Femur (tissue), 1 donor: Measurements from ENCODE around the gene KLHL29.

Source experiments
- DNase-seq: peaks from one replicate; pipeline ENCODE4 v3.0.0-alpha.2; 2017

Gene KLHL29

GRCh38 chr2:23557455-23557854 lies 172.5 kb downstream of the KLHL29 start:
- DNase-seq, result no peak

GRCh38 chr2:23559561-23560239 lies 174.7 kb downstream of the KLHL29 start:
- no peak for DNase-seq

- DNase-seq, result no peak
These were observed 176.1 kb downstream of the KLHL29 start for GRCh38 chr2:23561088-23561487.

GRCh38 chr2:23561544-23561943 lies 176.6 kb downstream of the KLHL29 start:
- no peak for DNase-seq

GRCh38 chr2:23562143-23562542 lies 177.2 kb downstream of the KLHL29 start:
- DNase-seq, result no peak

DNA sequence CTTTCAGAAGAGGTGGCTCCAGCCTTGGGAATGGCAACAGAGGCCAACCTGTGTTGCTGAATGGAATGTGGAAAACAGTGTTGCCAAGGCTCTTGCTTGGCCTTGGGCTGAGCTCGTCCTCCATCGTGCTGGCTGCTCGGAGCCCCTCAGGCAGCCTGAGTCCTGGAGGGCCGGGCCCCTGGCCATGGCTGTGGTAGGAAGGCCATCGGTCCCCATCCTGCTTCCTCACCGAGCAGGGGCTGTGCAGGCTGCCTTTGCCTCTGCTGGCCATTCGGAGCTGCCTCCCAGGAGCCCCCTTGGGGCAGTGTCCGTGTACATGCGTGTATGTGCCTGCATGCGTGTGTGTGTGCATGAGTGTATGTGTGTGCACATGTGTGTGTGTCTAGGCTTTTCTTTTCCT lies 178.2 kb downstream of the KLHL29 start:
- DNase-seq, result no peak

DNA sequence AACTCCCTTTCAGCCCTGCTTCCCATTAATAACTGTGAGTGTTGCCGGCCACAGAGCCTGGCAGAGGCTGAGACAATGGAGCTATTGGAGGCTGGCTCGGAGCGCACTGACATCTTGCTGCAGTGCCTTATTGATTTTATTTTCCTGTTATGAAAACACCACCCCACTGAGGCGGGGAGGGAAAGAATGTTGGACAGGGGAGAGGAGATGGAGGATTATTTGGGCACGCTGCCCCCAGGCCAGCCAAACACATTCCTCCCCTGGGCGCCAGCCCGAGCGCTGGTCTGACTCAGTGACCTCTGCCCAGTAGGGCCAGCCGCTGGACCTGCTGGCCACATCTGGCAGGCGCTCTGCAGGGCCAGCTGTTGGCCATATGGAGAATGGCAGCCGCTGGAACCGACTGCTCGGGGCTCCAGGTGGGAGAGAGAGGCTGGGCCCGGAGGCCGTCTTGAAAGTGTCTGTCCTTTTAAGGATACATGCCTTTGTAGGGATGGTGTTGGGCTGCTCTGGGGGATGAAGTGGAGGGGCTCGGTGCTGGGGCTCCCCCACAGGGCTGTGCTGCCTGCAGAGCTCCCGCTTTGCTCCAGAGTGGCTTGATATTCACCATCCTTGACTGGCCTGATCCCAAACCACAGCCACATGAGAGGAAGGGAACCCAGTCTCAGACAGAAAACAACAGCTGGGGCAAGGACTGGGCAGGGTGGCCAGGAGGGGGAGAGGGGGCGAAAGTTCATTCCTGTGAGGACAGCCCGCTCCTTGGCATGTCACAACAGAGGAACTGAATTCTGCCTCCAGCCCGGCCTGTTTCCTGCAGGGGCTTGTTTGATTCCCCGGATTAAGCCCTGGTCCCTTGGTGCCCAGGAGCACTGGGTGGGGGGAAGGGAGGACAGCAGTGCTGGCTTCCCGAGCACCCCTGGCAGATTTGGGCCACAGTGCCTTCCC lies 179.0 kb downstream of the KLHL29 start:
- peak; percentile 75 for DNase-seq

GRCh38 chr2:23564615-23564960 lies 179.6 kb downstream of the KLHL29 start:
- peak; percentile 59 for DNase-seq

DNA sequence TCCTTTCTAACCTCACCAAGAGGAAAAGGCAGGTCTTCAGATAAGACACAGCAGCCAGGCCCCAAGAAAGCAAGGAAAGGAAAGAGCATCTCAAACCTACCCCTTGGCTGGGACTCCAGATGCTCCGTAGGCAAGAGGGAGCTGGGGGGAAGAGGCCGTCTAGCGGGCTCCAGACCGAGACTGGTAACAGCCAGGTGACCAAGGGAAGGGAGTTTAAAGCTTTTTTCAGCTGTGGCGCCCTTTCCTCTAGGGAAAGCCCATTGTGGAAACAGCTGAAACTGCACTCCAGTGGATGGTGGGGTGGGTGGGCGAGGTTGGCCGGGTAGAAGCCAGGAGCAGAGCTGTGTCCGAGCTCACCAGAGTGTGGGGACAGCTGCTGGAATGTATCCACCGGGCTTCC lies 180.4 kb downstream of the KLHL29 start:
- no peak for DNase-seq

DNA sequence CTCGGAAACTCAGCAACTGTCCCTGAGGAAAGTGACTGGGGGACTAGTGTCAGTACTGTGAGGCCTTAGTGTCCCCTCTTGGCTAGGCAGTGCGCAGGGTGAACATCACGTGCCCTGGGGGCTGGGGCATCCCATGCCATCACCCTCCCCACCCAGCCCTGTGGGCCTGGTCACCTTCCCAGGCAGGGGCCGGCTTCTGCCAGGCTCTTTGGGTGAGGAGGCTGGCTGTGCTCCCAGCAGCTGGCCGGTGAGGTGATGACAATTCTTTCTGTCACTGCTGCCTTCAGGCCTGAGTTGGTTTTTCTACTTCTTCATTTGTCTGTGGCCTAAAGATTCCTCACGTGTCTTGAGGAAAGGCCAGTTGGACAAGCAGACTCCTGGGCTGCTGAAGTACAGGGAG lies 180.8 kb downstream of the KLHL29 start:
- no peak for DNase-seq

DNA sequence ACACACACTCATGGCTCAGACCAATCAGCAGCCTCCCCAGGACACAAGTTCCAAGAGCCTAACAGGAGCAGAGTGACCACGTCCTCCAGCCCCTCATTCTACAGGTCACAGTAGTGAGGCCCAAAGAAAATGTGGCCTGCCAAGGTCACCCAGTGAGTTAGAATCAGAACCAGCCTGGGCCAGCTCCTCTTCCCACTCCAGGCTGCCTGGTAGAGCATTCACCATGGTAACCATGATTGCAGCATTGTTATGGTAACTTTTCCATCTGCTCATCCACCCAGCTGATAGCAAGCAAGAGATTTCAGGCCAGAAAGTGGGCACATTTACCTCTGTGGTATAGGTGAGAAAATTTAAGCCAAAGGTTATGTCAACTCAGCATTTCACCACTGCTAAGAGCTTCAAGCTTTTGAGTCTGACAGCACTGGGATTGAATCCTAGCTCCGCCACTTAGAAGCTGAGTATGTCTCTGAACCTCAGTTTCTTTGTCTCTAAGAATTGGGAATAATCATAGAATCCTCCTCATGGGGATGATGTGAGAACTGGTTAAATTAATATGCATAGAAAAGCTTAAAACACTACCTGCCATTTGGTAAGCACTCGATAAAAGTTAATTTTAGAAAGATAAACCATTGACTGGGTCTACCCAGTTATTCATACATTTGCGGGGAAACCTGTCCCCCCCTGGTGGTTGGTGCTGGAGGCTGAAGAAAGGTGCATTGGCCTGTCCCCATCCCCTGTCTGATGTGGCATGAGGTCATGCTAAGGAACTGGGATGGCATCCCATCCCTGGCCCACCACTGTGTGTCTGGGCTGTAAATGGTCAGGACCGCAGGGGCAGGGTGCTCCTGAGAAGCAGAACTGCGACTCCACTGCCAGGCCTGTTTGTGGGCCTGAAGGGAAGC lies 181.5 kb downstream of the KLHL29 start:
- no peak for DNase-seq

- no peak for DNase-seq
These were observed 182.3 kb downstream of the KLHL29 start for GRCh38 chr2:23567161-23567756.

- DNase-seq, result no peak
These were observed 183.2 kb downstream of the KLHL29 start for GRCh38 chr2:23568211-23568610.

DNA sequence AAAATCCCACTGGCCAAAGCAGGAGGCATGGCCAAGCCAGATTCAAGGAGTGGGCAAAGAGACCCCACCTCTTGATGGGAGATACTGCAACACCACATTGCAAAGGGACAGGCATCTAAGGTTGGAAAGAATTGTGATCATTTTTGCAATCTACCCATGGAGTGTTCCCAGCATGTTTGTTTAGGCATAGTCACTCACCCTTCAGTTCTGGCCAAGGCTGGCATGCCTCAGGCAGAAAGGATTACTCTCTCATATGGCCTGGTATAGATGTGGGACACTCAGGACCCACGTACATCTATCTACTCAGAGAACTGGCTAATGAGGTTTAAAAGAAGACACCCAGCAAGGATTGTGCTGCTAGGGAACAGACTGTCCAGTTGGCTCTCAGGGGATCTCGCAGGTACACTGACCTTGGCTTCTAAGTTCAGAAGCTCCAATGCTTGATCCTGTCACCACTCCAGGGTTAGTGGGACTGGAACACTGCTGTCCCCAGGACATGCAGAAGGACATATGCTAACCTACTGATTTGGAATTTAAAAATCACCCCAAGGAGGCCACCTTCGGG lies 183.7 kb downstream of the KLHL29 start:
- no peak for DNase-seq

GRCh38 chr2:23569761-23570365 lies 184.9 kb downstream of the KLHL29 start:
- DNase-seq, result no peak

DNA sequence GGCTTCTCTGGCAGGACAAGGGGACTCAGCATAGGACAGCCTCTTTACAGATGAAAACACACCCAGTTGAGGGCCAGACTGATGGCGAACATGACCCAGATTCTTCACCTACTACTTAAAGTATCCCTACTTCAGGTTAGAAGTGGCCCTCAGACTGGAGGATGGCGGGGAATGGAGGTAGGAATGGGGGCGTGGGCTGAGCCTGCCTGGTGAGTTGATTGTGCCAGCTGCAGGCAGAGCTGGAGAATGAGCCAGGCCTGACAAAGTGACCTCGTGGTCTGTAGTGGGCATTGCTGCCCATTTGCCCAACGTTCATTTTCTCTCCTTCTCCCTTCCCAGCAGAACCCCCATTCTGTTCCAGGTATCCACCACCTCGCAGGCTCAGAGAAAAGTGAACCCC lies 186.1 kb downstream of the KLHL29 start:
- no peak for DNase-seq

DNA sequence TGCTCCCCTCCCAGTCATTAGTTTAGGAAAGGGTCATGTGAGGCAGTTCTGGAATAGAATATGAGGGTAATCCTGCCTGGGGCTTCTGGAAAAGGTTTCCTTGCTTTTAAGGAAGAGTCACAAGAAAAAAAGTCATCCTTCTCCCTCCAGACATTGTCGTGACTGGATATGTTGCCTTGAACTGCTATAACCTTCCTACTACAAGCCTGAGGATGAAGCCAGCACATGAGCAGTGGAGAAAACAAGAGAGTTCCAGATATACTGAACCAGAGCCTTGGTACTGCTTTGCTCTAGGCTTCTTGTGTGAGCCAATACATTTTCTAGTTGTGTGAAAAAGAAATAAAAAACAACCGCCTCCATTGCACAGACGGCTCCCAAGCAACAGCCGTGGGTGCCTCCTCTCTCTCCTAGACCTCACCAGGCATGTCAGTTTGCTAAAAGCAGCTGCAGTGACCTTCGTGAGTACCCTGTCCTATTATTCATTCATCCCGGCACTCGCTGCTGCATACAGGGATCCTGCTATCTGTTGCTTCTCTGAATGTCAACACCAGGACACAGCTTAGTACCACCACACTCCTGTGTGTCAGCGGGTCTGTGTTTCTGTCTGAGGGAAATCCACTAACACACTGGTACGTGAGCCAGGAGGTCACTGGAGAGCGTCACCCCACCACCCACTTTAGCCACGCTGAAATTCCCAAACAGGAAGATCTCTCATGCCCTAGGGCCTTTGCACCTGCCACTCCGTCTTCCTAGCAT lies 186.7 kb downstream of the KLHL29 start:
- DNase-seq, result no peak

- DNase-seq, result peak; percentile 60
These were observed 190.1 kb downstream of the KLHL29 start for GRCh38 chr2:23574919-23575654.

DNA sequence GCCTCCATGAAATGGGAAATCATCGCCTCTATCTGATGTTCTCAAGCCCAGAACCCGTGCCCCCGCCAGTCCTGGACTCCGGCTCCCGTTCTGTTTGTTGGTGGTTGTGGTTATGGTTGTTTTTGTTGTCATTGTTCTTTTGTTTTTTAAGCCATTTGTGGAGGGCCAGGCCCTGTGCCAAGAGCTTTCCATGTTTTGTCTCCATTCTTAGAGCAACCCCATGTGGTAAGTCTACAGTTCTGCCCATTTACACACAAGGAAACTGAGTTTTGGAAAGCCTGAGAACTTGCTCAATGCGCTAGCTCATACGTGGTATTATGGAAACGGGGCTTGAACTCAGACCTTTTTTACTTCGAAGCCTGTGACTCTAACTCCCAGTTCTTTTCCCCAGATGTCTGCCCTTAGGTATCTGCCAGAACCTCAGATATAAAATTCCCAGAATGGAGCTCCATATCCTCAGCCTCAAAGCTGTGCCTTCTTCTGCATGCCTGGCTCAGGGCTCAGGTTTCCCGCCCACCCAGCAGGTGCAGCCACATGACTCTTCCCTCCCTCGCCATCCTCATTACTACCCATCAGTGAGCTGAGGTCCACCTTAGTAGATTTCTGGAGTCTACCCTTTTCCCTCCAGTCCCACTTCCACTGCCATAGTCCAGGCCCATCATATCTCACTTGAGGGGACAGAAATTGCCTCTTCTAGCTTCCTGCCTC lies 194.1 kb downstream of the KLHL29 start:
- no peak for DNase-seq

GRCh38 chr2:23579674-23580073 lies 194.7 kb downstream of the KLHL29 start:
- no peak for DNase-seq
